ENCODE data around the gene DEK. TPM values are rescaled to one million over a fixed set of nuclear protein-coding genes. Genes with fewer than 3 reads are reported as not detected.

DEK gene
- total and polyA plus RNA-seq, 2 donors (not counting 1 experiment from before 2014, with no cell fraction given) = 13.6 to 114 TPM

DNA sequence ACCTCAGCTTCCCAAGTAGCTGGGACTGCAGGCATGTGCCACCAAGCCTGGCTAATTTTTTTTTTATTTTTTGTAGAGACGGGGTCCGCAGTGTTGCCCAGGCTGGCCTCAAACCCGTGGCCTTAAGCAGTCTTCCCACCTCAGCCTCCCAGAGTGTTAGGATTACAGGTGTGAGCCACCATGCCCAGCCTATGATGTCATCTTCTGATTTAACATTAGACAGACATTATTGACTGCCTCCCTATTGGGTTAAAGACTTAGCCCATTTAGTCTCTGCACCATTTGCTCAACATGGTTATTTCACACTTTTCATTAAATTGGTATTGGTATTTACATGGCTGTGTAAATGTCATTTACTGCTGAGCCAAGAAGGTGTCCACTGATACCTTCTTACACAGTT, 46.1 kb downstream of the DEK start:
- Mint-ChIP-seq H3K27me3 (no peaks in the 10 kb centered on the region), H3K27ac (no peak overlapping the region), H3K9me3 (ENCODE audit: insufficient read depth) (no peaks in the 10 kb centered on the region), H3K4me1 (peaks cover 25% of the 10 kb centered on the region), H3K4me3 (no peak overlapping the region)
- no peaks in the 10 kb centered on the region for H3K9me3 ChIP-seq (ENCODE audit: control extremely low read depth in 1 of 3, control insufficient read depth in 2 of 3, insufficient read depth in 1 of 3, low read length in 2 of 3)
- H3K27ac ChIP-seq (ENCODE audit: low read length in 2 of 2) = no peak overlapping the region
- no peaks in the 10 kb centered on the region for H4K20me1 ChIP-seq (ENCODE audit: control insufficient read depth, insufficient read depth, low read length, poor library complexity, severe bottlenecking)
- H3K79me2 ChIP-seq (ENCODE audit: control insufficient read depth, insufficient read depth, low read length) = no peaks in the 10 kb centered on the region
- H3K36me3 ChIP-seq (replicated peaks in 1 of 2; ENCODE audit: control extremely low read depth in 1 of 2, control insufficient read depth in 1 of 2, extremely low read depth in 1 of 2, insufficient read depth in 2 of 2, low read length in 1 of 2) = peaks cover 16 to 44% of the 10 kb centered on the region in 2 experiments
- 100% methylated on average over 1 of the region's 3 CpGs for WGBS (ENCODE audit: insufficient coverage)
- DNase-seq = no peak
- ATAC-seq (ENCODE audit: low read depth) = no peak
- intact Hi-C loops (cut with micrococcal nuclease) = no loop called here
- no peaks in the 10 kb centered on the region for H3K27me3 ChIP-seq (replicated peaks in 1 of 4; ENCODE audit: control extremely low read depth in 1 of 4, control insufficient read depth in 3 of 4, insufficient read depth in 4 of 4, low read length in 3 of 4)
- POLR2A ChIA-PET = no interaction called here
- CTCF ChIA-PET = no interaction called here
- no peak overlapping the region for H3K9ac ChIP-seq (ENCODE audit: low read length)
- H3K4me1 ChIP-seq (ENCODE audit: control insufficient read depth in 2 of 2, insufficient read depth in 2 of 2, low read length in 2 of 2) = peaks cover 17 to 22% of the 10 kb centered on the region in 2 donors
- TF ChIP-seq EZH2 (IDR thresholded peaks at IDR 0.05; ENCODE audit: borderline replicate concordance, insufficient read depth, low read depth, low read length, poor library complexity, severe bottlenecking) = no peak
- TF ChIP-seq, protein P1, sequence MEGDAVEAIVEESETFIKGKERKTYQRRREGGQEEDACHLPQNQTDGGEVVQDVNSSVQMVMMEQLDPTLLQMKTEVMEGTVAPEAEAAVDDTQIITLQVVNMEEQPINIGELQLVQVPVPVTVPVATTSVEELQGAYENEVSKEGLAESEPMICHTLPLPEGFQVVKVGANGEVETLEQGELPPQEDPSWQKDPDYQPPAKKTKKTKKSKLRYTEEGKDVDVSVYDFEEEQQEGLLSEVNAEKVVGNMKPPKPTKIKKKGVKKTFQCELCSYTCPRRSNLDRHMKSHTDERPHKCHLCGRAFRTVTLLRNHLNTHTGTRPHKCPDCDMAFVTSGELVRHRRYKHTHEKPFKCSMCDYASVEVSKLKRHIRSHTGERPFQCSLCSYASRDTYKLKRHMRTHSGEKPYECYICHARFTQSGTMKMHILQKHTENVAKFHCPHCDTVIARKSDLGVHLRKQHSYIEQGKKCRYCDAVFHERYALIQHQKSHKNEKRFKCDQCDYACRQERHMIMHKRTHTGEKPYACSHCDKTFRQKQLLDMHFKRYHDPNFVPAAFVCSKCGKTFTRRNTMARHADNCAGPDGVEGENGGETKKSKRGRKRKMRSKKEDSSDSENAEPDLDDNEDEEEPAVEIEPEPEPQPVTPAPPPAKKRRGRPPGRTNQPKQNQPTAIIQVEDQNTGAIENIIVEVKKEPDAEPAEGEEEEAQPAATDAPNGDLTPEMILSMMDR (IDR thresholded peaks at IDR 0.05) = no peak
- H3K4me3 ChIP-seq (ENCODE audit: control extremely low read depth in 1 of 5, extremely low read depth in 1 of 5, insufficient read depth in 1 of 5, low read depth in 2 of 5, low read length in 4 of 5) = no peak overlapping the region
- no peak overlapping the region for H2AFZ ChIP-seq (ENCODE audit: insufficient read depth, low read depth, low read length, poor library complexity, severe bottlenecking)
- H3K4me2 ChIP-seq (replicated peaks; ENCODE audit: low read depth, low read length, poor library complexity, severe bottlenecking) = no peak overlapping the region

DNA sequence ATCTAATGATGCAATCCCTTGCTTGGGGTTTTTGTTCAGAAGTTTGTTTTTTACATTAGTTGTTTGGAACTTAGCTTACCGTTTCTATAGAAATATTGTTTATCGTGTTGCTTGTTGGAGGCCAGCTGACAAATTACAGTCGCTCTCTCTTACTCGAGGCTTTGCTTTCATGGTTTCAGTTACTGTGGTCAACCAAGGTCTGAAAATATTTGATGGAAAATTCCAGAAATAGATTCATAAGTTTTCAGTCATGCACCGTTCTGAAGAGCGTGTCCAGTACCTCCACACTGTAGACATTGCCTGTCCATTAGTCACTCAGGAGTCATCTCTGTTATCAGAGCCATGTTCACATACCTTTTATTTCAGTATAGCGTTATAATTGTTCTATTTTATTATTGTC, 47.9 kb downstream of the DEK start:
- POLR2A ChIA-PET = no interaction called here
- Histone ChIP-seq H3K9me3 (ENCODE audit: control extremely low read depth in 1 of 3, control insufficient read depth in 2 of 3, insufficient read depth in 1 of 3, low read length in 2 of 3) (no peaks in the 10 kb centered on the region), H3K4me1 (ENCODE audit: control insufficient read depth in 2 of 2, insufficient read depth in 2 of 2, low read length in 2 of 2) (peaks cover 17 to 22% of the 10 kb centered on the region in 2 donors), H3K36me3 (replicated peaks in 1 of 2; ENCODE audit: control extremely low read depth in 1 of 2, control insufficient read depth in 1 of 2, extremely low read depth in 1 of 2, insufficient read depth in 2 of 2, low read length in 1 of 2) (peaks cover 14 to 37% of the 10 kb centered on the region in 2 experiments), H3K4me3 (ENCODE audit: control extremely low read depth in 1 of 5, extremely low read depth in 1 of 5, insufficient read depth in 1 of 5, low read depth in 2 of 5, low read length in 4 of 5) (no peak overlapping the region), H4K20me1 (ENCODE audit: control insufficient read depth, insufficient read depth, low read length, poor library complexity, severe bottlenecking) (no peaks in the 10 kb centered on the region), H3K79me2 (ENCODE audit: control insufficient read depth, insufficient read depth, low read length) (no peaks in the 10 kb centered on the region), H3K27me3 (replicated peaks in 1 of 4; ENCODE audit: control extremely low read depth in 1 of 4, control insufficient read depth in 3 of 4, insufficient read depth in 4 of 4, low read length in 3 of 4) (no peaks in the 10 kb centered on the region), H3K9ac (ENCODE audit: low read length) (no peak overlapping the region), H3K4me2 (replicated peaks; ENCODE audit: low read depth, low read length, poor library complexity, severe bottlenecking) (no peak overlapping the region), H3K27ac (ENCODE audit: low read length in 2 of 2) (no peak overlapping the region), H2AFZ (ENCODE audit: insufficient read depth, low read depth, low read length, poor library complexity, severe bottlenecking) (no peak overlapping the region)
- Mint-ChIP-seq H3K4me1 (peaks cover 29% of the 10 kb centered on the region), H3K4me3 (no peak overlapping the region), H3K27me3 (no peaks in the 10 kb centered on the region), H3K27ac (peak overlapping the region; percentile 5), H3K9me3 (ENCODE audit: insufficient read depth) (no peaks in the 10 kb centered on the region)
- TF ChIP-seq, protein P1 (IDR thresholded peaks at IDR 0.05) = no peak
- TF ChIP-seq EZH2 (IDR thresholded peaks at IDR 0.05; ENCODE audit: borderline replicate concordance, insufficient read depth, low read depth, low read length, poor library complexity, severe bottlenecking) = no peak
- WGBS (ENCODE audit: insufficient coverage) = 66% methylated on average over 3 of the region's 7 CpGs
- DNase-seq (no peak), ATAC-seq (ENCODE audit: low read depth) (no peak)
- intact Hi-C loops (cut with micrococcal nuclease) = no loop called here
- CTCF ChIA-PET = no interaction called here
